Activated CD8-positive, alpha-beta memory T cell treated with anti-CD3 and anti-CD28 coated beads for 24 hours (primary cell): ENCODE data around the gene TMCC2.
"Not testable (repeated sequence)": the region's sequence is repeated elsewhere in the genome, so short reads cannot be mapped to it uniquely, and the experiment has no call there.

Source experiments
- DNase-seq: peaks from one replicate; pipeline ENCODE4 v3.0.0-alpha.2; 2020

TMCC2 gene

GRCh38 chr1:205262731-205263171 is 35.0 kb downstream of the TMCC2 start:
- DNase-seq: no peak

GRCh38 chr1:205263580-205264190 is 35.9 kb downstream of the TMCC2 start:
- no peak for DNase-seq

- DNase-seq: no peak
These were observed 39.0 kb downstream of the TMCC2 start for GRCh38 chr1:205266611-205267305.

- no peak for DNase-seq
These were observed 39.7 kb downstream of the TMCC2 start for GRCh38 chr1:205267306-205267902.

- no peak for DNase-seq
These were observed 41.3 kb downstream of the TMCC2 start for GRCh38 chr1:205268846-205269680.

- no peak for DNase-seq
These were observed 42.0 kb downstream of the TMCC2 start for GRCh38 chr1:205269711-205270110.

- DNase-seq: no peak
These were observed 42.5 kb downstream of the TMCC2 start for GRCh38 chr1:205270271-205270670.

GRCh38 chr1:205270764-205271163 is 43.0 kb downstream of the TMCC2 start:
- no peak for DNase-seq

GRCh38 chr1:205271277-205271676 is 43.5 kb downstream of the TMCC2 start:
- no peak for DNase-seq

GRCh38 chr1:205271745-205272144 is 44.0 kb downstream of the TMCC2 start:
- no peak for DNase-seq

GRCh38 chr1:205272536-205272935 is 44.8 kb downstream of the TMCC2 start:
- DNase-seq: no peak

GRCh38 chr1:205273551-205273982 is 45.8 kb downstream of the TMCC2 start:
- DNase-seq: peak; percentile 93

GRCh38 chr1:205274041-205274691 is 46.4 kb downstream of the TMCC2 start:
- no peak for DNase-seq

GRCh38 chr1:205275133-205275532 is 47.4 kb downstream of the TMCC2 start:
- no peak for DNase-seq

GRCh38 chr1:205275916-205276688 is 48.4 kb downstream of the TMCC2 start:
- DNase-seq: no peak

GRCh38 chr1:205276689-205277065 is 48.9 kb downstream of the TMCC2 start:
- DNase-seq: no peak

- DNase-seq: no peak
These were observed 52.2 kb downstream of the TMCC2 start for GRCh38 chr1:205279986-205280385.

- DNase-seq: not testable (repeated sequence)
These were observed 53.1 kb downstream of the TMCC2 start for GRCh38 chr1:205280666-205281395.

GRCh38 chr1:205283270-205284147 is 55.8 kb downstream of the TMCC2 start:
- DNase-seq: no peak
